HG03095 (cell line): Measurements from ENCODE around the gene OSBPL1A.

ENCODE experiments used
- ATAC-seq: cut with Tn5 transposase; IDR thresholded peaks from one replicate; pipeline ENCODE4 v1.9.1; 2021; ENCODE audit warnings: moderate library complexity; ENCODE audit not compliant: unreplicated experiment

OSBPL1A gene

GRCh38 chr18:24344509-24344908 is 53.1 kb downstream of the OSBPL1A start:
- ATAC-seq: no peak

- ATAC-seq: no peak
Measured at GRCh38 chr18:24342347-24342746, 55.3 kb downstream of the OSBPL1A start.

- no peak for ATAC-seq
Measured at GRCh38 chr18:24341361-24341760, 56.3 kb downstream of the OSBPL1A start.

- no peak for ATAC-seq
Measured at GRCh38 chr18:24333084-24333483, 64.5 kb downstream of the OSBPL1A start.

- ATAC-seq: no peak
Measured at GRCh38 chr18:24326211-24326610, 71.4 kb downstream of the OSBPL1A start.

- no peak for ATAC-seq
Measured at GRCh38 chr18:24322584-24323136, 75.0 kb downstream of the OSBPL1A start.

GRCh38 chr18:24321071-24321470 is 76.6 kb downstream of the OSBPL1A start:
- ATAC-seq: no peak

GRCh38 chr18:24319757-24320156 is 77.9 kb downstream of the OSBPL1A start:
- ATAC-seq: no peak

GRCh38 chr18:24317370-24317769 is 80.3 kb downstream of the OSBPL1A start:
- no peak for ATAC-seq

GRCh38 chr18:24315170-24315569 is 82.5 kb downstream of the OSBPL1A start:
- no peak for ATAC-seq

GRCh38 chr18:24306201-24306600 is 91.4 kb downstream of the OSBPL1A start:
- ATAC-seq: no peak

- no peak for ATAC-seq
Measured at GRCh38 chr18:24300703-24301102, 96.9 kb downstream of the OSBPL1A start.

- no peak for ATAC-seq
Measured at GRCh38 chr18:24296276-24296675, 101.3 kb downstream of the OSBPL1A start.

- ATAC-seq: no peak
Measured at GRCh38 chr18:24293254-24293653, 104.4 kb downstream of the OSBPL1A start.

- no peak for ATAC-seq
Measured at GRCh38 chr18:24278591-24278990, 119.0 kb downstream of the OSBPL1A start.

- ATAC-seq: no peak
Measured at GRCh38 chr18:24277516-24278195, 120.0 kb downstream of the OSBPL1A start.

GRCh38 chr18:24276994-24277393 is 120.6 kb downstream of the OSBPL1A start:
- no peak for ATAC-seq

- no peak for ATAC-seq
Measured at GRCh38 chr18:24274837-24275236, 122.8 kb downstream of the OSBPL1A start.

GRCh38 chr18:24273596-24273995 is 124.0 kb downstream of the OSBPL1A start:
- ATAC-seq: no peak

- no peak for ATAC-seq
Measured at GRCh38 chr18:24272229-24272525, 125.4 kb downstream of the OSBPL1A start.

- ATAC-seq: no peak
Measured at GRCh38 chr18:24271381-24272228, 126.0 kb downstream of the OSBPL1A start.

- no peak for ATAC-seq
Measured at GRCh38 chr18:24270937-24271380, 126.7 kb downstream of the OSBPL1A start.
